Mammary epithelial cell (primary cell): Measurements from ENCODE around the gene COBL.

Source experiments
- CTCF ChIP-seq, 2 donors: IDR thresholded peaks in 1 of 2; conservative IDR thresholded peaks in 1 of 2; 2 replicates each; pipeline ENCODE4 v1.5.1; 2011 to 2012; ENCODE audit warnings: inconsistent platforms in 2 of 2, low read length in 2 of 2, mild to moderate bottlenecking in 2 of 2, control low read depth in 1 of 2, low read depth in 1 of 2; ENCODE audit not compliant: insufficient read depth in 1 of 2; ENCODE audit errors: extremely low read depth in 1 of 2
- EZH2 ChIP-seq: IDR thresholded peaks from 2 replicates; pipeline ENCODE4 v1.6.1; 2012; ENCODE audit warnings: low read length, inconsistent platforms, borderline replicate concordance

DNA sequence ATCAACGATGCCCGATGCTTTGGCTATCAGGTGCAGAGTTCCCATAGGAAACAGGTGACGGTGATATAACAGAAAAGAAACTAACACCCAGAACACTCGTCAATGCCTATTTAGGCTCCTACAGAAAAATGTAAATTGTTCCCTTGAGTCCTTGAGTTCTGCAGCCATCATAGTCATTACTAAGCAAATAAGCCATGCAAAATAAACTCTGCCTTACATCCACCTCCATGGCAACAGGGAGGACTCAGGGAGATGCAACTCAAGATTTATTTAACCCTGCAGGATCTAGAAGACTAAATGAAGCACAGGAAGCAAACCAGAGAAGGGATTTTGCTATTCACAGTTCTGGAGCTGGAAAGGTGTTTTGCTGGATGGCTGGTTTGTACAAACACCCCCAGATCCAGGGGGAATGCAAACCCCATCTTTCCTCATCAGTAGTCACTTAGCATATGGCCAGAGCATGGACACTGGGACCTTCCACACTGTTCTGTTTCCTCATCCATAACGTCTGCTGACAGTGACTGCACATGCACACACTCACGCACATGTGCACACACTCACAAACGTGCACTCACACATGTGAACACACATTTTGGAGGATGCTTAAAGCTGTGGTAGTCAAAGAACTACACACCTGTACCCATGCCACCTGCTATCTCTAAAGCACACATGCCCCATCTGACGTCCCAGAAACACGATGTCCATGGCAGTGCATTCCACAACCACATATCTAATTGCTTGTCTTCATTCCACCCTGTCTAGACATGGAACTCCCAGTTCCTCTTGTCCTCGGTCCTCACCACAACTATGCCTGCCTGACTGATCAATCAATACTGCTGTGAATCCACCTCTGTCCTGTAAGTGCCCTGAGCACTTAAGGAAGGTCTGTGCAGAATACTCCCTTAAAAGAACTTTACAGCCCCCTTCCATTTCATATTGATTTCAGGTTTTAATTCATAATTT is 178.2 kb downstream of the COBL start:
- TF ChIP-seq CTCF (conservative IDR thresholded peaks at IDR 0.05 in 1 of 2, IDR thresholded peaks at IDR 0.05 in 1 of 2; ENCODE audit: extremely low read depth in 1 of 2, insufficient read depth in 1 of 2, low read depth in 1 of 2, low read length in 2 of 2), result no peak
- no peak for TF ChIP-seq EZH2
